Right forelimb (tissue), 1 donor: ENCODE measurements around the gene MNS1.
"Not testable (repeated sequence)": the region's sequence is repeated elsewhere in the genome, so short reads cannot be mapped to it uniquely, and the experiment has no call there.

Source experiments
- DNase-seq: peaks from one replicate; pipeline ENCODE4 v3.0.0-alpha.2; 2018

MNS1 gene, protein sequence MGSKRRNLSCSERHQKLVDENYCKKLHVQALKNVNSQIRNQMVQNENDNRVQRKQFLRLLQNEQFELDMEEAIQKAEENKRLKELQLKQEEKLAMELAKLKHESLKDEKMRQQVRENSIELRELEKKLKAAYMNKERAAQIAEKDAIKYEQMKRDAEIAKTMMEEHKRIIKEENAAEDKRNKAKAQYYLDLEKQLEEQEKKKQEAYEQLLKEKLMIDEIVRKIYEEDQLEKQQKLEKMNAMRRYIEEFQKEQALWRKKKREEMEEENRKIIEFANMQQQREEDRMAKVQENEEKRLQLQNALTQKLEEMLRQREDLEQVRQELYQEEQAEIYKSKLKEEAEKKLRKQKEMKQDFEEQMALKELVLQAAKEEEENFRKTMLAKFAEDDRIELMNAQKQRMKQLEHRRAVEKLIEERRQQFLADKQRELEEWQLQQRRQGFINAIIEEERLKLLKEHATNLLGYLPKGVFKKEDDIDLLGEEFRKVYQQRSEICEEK

DNA sequence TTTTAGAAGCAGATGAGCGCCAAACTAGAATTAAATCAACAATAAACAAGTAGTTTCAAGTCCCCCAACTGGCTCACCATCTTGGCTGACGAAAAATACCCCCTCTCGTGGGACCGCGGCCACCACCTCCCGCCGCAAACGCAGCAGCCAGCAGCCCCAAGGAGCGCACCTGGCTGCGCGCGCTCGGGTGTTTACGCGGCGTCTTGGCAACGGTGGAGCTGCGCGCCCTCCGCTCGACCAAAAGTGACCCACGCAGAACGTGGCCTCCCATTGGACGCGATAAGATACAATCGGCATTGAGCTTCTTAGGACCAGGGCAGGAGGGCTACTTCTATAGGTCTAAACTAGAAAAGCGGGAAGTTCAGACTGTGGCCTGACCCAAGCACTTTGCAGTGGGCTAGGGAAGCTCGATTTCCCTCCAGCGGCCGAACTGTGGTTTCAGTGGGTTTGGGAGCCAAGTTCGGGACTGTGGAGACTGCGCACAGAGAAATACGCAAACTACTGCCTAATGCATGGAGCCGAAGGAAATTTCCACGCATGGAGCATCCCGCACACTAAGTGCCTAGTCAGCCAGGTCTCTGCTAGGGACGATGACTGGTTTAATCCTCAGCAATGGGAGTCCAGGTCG, at the start of gene MNS1:
MNS1 (minus strand) TSS at position 245 of the 628 bp plus-strand sequence; CDS start at position 80, 165 bp downstream.
- peak; percentile 93 for DNase-seq

DNA sequence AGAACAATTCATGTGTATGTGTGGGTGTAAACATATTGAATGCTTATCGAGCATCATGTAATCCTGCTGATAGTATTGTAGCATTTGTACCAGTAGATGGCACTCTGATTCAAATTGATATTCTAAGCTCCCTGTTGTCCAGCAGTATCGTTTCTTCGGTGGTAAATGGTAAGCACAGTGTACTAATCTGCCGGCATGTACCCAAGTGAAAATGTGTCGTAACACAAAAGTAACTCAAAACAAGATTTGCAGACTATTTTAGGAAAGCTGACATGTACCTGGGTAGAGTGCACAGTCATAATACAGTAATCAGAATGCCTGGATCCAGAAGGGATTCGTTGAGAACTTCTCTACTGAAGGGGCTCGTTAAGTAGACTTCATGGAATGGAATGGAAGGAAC, 31.7 kb upstream of the MNS1 start:
- DNase-seq = no peak

DNA sequence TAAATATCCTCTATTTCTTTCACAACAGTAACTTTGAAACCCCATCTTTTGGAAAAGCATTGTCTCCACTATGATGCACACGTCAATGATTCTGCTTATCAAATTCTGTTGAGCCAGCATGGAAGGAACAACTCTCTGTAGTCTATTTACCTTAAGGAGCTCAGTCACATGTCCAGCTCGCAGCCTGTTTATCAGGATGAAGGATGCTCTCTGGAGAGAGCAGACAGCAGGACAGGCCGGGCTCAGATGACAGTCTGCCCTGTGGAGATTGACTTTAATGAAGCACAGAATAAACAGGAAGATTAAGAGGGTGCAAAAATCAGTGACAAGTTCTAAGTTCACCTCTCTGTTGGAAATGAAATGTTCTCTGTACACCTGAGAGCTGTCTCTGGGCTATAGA, 30.6 kb upstream of the MNS1 start:
- no peak for DNase-seq

DNA sequence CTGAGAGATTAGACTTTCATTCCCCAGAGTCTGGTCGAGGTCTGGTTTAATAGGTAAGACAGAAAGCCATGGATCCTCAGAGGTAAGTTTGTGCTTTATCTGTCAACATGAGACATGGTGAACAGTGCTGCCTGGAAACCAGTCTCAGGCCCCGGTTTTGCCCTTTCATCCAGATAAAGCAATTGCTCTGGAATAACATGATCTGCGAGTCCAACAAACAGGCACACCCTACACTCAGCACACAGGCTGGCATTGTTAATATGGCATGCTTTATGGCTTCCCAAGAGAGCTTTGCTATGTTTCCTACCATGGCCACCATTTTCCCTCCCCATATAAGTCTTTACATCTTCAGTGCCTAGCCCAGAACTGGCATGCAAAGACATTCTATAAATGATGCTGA, 30.1 kb upstream of the MNS1 start:
- DNase-seq = no peak

DNA sequence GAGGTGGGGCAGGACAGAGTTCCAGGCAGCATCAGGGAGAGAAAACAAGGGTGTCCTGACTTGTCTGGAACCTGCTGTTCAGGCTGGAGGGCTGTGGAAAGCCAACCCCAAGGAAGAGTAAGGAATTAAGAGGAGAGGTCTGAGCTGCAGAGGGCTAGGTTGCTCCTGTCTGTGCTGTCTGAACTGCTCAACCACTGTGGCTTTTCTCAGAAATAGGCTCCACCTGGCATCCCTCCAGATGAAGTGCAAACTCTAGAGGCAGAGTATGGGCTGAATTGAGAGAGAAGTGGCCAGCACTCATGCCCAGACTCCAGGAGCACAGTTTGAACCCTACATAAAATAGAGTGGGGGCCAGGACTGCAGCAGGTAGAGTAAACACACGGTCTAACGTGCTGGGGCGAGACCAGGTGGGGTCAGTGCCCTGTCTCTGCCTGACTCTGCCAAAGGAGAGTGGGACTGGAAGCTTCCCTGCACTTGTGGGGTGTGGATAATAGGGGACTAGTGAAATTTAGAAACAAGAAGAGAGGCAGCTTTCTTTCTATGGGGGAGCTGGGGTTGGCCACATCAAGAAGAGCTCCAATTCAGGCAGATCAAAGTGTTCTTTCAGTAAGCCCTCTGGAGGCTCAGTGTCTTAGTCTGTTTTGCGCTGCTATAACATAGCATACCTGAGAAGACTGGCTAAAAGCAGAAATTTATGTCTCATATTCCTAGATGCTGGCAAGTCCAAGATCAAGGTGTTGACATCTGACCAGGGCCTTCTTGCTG, 28.0 kb upstream of the MNS1 start:
- no peak for DNase-seq

DNA sequence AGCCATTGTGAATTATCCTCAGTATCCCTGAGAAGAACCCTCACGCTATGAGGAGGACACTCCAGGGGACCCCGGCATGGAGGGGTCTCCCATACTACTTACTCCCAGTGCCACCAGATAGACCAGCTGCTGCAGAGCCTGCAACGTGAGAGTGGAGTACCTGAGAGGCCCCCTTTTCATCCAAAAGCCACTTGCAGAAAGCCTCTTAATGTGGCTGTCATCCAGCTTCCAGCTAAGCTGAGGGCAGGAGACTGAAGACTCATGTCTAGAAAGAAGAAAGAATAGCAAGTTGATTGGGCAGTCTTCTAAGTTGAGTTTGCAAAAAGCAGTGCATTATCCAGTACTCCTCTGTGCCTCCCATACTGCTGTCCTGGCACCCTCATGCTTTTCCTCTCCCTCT, 27.3 kb upstream of the MNS1 start:
- no peak for DNase-seq

DNA sequence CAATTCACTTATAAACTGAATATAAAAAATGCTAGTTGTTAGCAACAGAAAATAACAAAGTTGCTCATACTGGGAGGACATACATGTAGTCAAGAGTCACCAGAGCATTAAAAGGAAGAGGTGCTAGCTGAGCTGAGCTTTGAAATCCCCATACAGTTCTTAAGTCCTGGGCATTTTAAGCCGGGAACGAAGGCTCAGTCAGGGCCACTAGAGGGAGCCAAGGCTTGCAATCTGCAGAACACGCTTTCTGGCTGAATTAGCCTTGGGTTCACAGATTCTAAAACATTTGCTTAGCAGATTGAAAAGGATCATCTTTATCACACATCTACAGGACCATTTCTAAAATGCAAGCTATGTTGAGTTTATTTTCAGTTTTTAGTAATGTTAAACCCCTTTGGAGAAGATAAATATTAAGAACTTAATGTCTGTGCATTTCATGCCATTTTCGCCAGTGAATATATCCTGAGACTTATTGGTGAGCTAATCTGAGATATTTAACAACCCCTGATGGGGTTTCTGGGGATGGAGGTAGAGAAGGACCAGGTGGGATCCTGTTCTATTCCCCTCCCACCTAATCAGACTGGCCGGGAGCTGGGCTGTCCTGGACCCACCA, 26.3 kb upstream of the MNS1 start:
- peak; percentile 71 for DNase-seq

DNA sequence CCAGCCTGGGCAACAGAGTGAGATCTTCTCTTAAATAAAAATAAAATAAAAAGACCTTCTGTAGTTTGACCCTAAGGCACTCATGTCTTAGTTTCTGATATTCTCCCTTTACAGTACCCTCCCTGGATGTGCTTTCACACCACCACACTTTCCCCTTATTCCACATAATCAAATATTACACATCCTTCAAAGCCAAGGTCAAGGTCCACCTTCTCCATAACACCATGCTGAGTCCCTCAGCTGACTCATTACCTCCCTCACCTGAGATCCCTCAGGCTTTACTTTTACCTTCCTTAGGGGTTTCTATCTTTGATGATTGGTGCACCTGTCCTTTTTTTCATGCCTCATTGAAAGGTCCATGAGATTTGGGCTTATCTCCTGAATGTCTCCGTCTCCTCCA, 25.5 kb upstream of the MNS1 start:
- no peak for DNase-seq

DNA sequence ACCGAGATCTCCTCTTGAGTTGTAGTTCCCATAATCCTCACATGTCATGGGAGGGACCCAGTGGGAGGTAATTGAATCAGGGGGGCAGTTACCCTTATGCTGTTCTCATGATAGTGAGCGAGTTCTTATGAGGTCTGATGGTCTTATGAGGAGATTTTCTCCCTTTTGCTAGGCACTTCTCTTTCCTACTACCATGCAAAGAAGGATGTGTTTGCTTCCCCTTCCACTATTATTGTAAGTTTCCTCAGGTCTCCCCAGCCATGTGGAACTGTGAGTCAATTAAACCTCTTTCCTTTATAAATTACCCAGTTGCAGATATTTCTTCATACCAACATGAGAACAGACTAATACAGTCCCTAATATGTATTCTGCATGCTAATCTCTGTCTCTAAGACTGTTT, 21.3 kb upstream of the MNS1 start:
- not testable (repeated sequence) for DNase-seq

DNA sequence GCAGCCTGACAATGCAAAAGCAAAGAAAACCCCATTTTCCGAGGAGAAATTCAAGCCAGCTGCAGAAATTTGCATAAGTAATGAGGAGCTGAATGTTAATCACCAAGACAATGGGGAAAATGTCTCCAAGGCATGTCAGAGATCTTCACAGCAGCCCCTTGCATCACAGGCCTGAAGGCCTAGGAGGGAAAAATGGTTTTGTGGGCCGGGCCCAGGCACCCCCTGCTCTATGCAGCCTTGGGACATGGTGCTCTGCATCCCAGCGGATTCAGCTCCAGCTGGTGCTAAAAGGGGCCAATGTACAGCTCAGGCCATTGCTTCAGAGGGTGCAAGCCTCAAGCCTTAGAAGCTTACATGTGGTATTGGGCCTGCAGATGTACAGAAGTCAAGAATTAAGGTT, 20.5 kb upstream of the MNS1 start:
- DNase-seq = not testable (repeated sequence)

DNA sequence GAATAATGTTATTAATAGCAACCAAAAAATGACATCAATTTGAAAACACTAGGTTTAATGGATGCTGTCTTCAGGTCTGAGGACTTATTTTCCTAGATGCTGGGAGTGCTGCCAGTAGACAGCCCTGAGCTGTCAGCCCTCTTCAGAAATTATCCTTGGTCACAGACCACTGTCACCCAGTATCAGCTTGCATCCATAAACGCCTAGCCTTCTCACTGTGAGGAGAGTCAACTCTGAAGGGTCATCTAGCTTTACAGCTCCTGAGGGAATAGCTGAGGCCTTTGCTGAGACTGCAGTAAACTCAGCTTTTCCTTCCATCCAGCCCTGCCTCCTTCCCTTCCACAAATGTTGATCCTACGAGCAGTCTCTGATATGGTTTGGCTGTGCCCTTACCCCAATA, 19.4 kb upstream of the MNS1 start:
- DNase-seq = no peak

DNA sequence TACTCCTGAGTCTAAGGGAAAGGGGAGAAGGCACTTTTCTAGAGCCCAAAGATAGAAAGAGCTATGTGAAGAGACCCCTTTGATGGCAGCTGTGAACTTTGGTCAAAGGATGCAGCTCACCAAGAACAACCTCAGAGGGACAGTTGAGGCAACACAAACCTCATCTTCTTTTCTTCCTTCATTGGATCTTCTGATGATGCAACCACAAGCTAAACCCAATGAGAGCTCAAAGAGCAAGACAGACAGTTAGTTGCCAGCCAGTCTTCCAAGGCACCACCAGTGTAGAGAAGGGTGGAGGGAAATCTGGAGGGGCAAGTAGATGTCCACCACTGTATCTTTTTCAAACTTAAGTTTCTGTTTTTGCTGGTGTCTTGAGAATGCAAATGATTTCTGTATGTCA, 10.4 kb upstream of the MNS1 start:
- DNase-seq = no peak

DNA sequence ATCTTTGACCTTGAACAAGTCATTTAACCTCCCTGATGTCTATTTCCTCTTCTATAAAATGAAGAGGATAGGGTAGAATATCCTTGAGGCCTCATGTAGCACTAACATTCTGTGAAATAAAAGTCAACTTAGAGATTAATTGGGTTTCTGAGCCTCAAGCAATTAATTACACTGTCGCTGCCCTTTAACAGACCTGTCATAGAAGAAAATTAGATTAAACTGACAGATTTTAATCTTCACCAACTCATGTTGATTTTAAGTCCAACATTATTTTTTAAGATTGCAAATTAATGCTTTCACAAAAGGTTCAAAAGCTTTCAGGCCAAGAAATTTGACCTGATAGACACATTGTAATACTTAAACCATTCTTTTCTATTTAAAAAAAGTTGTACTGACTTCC, 8.1 kb upstream of the MNS1 start:
- DNase-seq = no peak

DNA sequence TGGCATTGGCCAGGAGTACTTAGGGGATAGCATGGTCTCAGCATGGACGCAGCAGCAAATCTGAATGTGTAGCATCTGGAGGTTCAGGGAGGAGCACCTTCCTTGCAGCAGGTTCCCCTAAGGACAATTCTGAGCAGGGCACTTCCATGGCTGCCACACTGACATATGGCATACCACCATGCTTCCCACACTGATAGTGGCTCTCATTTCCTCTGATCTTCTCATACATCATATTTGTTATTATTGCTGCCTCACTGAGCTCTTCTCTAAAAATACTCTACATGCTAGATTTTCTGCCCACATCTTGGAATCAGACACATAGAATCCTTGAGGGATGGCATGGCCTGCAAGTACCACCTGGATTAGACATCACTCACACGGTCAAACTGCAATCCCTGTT, 7.3 kb upstream of the MNS1 start:
- no peak for DNase-seq

DNA sequence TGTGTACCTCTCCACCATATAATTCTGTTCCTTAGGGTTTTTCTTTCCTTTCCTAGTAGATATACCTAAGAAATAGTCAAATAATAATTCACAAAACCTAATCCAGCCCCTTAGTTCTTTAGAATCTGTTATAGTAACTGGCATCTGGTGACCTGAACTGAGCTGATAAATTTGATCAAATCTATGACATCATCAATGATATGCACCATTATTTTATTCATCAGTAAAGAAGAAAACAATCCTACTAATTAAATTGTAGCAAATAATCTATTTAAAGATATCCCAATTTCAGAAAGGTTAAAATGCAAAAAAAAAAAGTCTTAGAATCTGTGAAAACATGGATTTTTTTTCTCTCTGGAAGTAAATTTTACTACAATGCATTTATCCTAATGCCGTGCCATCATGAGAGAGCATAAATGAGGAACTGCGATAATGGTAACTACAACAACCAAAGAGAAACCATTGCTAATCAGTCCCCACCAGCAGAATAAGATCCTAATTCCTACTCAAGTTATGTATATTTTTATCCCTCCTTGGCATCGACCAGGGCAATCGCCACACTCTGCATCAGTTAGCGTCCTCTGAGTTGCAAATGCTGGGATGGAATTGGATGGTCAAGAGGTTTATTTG, 6.6 kb upstream of the MNS1 start:
- no peak for DNase-seq

DNA sequence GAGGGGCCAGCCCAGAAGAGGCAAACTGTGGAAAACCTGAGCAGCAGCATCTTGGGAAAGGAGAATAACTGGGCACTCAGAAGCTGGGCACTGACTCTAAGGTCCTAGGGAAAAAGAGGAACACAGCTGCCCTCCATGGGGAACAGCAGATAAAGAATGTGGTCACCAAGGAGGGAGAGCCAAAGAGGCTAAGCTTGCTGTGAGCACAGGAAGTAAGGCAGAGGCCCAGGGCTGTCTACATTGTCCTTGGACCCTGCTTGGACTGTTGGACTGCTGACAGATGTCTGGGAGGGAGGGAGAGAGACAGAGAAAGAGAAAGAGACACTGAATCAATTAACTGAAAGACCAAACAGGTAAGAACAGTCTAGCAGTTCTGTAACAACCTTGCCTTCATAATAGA, 4.5 kb upstream of the MNS1 start:
- DNase-seq = no peak

DNA sequence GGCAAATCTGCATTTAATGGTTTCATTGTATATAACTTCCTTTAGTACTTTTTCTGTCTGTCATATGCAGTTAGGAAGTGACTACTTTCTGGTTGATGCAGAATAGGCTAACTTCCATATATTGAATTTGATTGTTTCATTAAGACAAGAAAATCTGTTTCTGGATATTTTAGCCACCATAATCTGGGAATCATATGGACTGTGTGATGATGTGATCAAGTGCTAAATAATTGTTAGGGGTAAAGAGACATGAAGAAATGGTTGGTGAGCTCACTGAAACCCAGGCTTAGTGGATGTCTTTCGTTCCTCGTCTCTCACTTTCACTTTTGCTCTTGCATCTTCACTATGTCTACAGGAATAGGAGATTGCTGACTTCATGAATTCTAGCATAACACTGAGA, 3.5 kb upstream of the MNS1 start:
- DNase-seq = no peak

DNA sequence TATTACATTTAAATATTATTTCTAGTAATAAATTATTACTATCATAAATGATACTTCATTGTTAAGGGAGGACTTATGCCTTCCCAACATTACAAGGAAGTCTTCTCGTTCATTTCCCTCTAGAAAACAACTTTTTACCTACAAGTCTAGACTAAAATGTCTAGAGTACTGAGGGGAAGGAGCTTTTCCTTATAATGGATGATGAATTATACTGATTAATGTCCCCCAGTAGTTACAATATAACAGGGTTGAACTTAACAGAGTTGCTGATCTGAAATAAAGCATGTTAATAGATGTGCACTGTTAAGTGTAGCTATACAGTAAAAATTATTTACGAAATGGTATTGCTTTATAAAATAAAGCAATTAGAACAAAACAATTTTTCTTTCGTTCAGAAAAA, 2.7 kb upstream of the MNS1 start:
- DNase-seq = no peak

DNA sequence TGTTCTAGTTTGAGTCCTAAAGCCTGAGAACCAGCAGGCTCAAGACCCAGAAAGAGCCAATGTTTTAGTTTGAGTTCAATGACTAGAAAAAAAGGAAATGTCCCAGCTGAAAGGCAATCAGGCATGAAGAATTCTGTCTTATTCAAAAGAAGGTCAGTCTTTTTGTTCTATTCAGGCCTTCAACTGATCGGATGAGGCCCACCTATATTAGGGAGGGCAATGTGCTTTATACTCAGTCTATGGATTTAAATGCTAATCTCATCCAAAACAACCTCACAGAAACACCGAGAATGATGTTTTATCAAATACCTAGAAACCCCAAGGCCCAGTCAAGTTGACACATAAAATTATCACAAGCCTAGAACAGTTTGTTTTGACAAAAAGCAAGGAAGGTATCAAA, 4.0 kb downstream of the MNS1 start:
- DNase-seq = no peak

DNA sequence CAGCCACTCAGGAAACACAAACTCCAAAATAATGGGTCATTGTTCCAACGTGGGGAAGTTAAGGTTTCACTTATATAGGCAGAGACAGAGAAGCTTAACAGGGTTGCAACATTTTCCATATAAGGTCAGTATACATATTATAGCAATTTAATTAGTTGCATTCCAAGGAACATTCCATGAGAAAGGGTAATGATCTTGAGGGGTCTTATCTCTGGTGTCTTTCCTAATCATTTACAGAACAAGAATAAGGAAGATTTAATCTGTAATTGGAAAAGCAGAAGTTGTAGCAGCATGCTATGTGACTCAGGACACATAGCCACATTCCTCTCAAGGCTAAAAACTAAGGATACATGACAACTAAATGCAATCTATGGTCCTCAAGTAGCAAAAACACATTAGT, 4.9 kb downstream of the MNS1 start:
- no peak for DNase-seq

DNA sequence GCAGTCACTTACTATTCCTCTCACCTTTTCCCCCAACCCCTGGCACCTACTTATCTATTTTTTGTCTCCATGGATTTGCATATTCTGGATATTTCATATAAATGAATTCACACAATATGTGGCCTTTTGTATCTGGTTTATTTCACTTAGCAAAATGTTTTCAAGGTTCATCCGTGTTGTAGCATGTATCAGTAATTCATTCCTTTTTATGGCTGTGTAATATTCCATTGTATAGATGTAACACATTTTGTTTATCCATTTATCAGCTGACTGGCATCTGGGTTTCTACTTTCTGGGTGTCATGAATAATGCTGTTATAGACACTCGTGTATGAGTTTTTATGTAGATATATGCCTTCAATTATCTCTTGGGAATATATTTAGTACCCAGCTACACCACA, 5.8 kb downstream of the MNS1 start:
- no peak for DNase-seq

DNA sequence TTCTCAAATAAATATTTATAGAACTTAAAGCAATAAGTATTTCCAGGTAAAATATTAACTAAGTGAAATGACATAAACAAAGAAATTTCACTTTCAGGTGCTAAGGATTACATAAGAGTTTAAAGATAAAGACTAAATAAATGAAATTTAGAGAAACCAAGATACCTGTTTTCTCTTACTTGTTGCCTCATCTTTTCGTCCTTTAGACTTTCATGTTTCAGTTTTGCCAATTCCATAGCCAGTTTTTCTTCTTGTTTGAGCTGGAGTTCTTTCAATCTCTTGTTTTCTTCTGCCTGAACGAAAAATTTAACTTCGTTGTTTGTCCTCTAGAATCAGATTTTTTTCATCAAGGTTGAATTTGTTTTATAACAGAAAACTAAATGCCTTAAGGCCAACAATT, 8.7 kb downstream of the MNS1 start:
- no peak for DNase-seq

DNA sequence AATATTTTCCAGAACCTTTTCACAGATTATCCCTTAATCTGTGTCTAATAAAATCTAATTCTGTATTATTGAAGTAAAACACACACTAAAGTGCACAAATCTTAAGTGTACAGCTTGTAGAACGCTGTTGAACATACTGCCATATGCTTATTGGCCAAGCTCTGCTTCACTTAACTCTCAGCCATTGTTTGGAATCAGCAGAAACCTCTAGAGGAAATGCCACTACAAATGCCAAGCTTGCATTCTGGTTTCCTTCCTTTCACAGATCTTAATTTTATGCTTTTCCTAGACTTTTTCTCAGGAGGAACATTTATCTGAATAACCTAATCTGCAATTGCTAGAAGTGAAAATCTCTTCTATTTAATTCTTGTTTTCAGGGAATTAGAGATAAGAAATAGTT, 10.1 kb downstream of the MNS1 start:
- no peak for DNase-seq
